ENCODE data around the gene HEATR5A.

- TF ChIP-seq, protein P1, sequence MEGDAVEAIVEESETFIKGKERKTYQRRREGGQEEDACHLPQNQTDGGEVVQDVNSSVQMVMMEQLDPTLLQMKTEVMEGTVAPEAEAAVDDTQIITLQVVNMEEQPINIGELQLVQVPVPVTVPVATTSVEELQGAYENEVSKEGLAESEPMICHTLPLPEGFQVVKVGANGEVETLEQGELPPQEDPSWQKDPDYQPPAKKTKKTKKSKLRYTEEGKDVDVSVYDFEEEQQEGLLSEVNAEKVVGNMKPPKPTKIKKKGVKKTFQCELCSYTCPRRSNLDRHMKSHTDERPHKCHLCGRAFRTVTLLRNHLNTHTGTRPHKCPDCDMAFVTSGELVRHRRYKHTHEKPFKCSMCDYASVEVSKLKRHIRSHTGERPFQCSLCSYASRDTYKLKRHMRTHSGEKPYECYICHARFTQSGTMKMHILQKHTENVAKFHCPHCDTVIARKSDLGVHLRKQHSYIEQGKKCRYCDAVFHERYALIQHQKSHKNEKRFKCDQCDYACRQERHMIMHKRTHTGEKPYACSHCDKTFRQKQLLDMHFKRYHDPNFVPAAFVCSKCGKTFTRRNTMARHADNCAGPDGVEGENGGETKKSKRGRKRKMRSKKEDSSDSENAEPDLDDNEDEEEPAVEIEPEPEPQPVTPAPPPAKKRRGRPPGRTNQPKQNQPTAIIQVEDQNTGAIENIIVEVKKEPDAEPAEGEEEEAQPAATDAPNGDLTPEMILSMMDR (IDR thresholded peaks at IDR 0.05): no peak
- TF ChIP-seq POLR2A (IDR thresholded peaks at IDR 0.05) (no peak), EP300 (IDR thresholded peaks at IDR 0.05) (no peak)
Measured at GRCh38 chr14:31294746-31295405, 125.5 kb downstream of the HEATR5A start.

Measured in tibial nerve (tissue), 4 donors.